ENCODE results near the gene CAMTA1.

The CAMTA1 gene

GRCh38 chr1:7358425-7358824 is 573.2 kb downstream of the CAMTA1 start:
- no peak overlapping the region for H3K4me3 ChIP-seq (ENCODE audit: low read depth, low read length)
- no peak for DNase-seq (ENCODE audit: low read depth)
- no peak for TF ChIP-seq CTCF (IDR thresholded peaks at IDR 0.05; ENCODE audit: insufficient read depth, low read depth, low read length, missing control alignments)

- no peak for DNase-seq (ENCODE audit: low read depth)
- no peak overlapping the region for H3K4me3 ChIP-seq (ENCODE audit: low read depth, low read length)
- no peak for TF ChIP-seq CTCF (IDR thresholded peaks at IDR 0.05; ENCODE audit: insufficient read depth, low read depth, low read length, missing control alignments)
These were observed 575.3 kb downstream of the CAMTA1 start for GRCh38 chr1:7360526-7360925.

- no peak for TF ChIP-seq CTCF (IDR thresholded peaks at IDR 0.05; ENCODE audit: insufficient read depth, low read depth, low read length, missing control alignments)
- H3K4me3 ChIP-seq (ENCODE audit: low read depth, low read length) = no peak overlapping the region
- no peak for DNase-seq (ENCODE audit: low read depth)
These were observed 577.7 kb downstream of the CAMTA1 start for GRCh38 chr1:7362947-7363346.

- DNase-seq (ENCODE audit: low read depth) = no peak
- no peak for TF ChIP-seq CTCF (IDR thresholded peaks at IDR 0.05; ENCODE audit: insufficient read depth, low read depth, low read length, missing control alignments)
- no peak overlapping the region for H3K4me3 ChIP-seq (ENCODE audit: low read depth, low read length)
These were observed 578.2 kb downstream of the CAMTA1 start for GRCh38 chr1:7363450-7363849.

- no peak for DNase-seq (ENCODE audit: low read depth)
- H3K4me3 ChIP-seq (ENCODE audit: low read depth, low read length) = no peak overlapping the region
- no peak for TF ChIP-seq CTCF (IDR thresholded peaks at IDR 0.05; ENCODE audit: insufficient read depth, low read depth, low read length, missing control alignments)
These were observed 580.5 kb downstream of the CAMTA1 start for GRCh38 chr1:7365706-7366105.

GRCh38 chr1:7366286-7366954 is 581.2 kb downstream of the CAMTA1 start:
- no peak for TF ChIP-seq CTCF (IDR thresholded peaks at IDR 0.05; ENCODE audit: insufficient read depth, low read depth, low read length, missing control alignments)
- H3K4me3 ChIP-seq (ENCODE audit: low read depth, low read length) = no peak overlapping the region
- no peak for DNase-seq (ENCODE audit: low read depth)

Data from GM12865 (cell line).